Amniotic epithelial cell (primary cell): ENCODE measurements around the gene SLC46A1.
A peak's percentile ranks its signal among the peaks of the same experiment; 100 is the strongest.

Experiments used
- DNase-seq: peaks from one replicate; pipeline ENCODE4 v3.0.0-alpha.2; 2010; ENCODE audit warnings: low read depth

The SLC46A1 gene

DNA sequence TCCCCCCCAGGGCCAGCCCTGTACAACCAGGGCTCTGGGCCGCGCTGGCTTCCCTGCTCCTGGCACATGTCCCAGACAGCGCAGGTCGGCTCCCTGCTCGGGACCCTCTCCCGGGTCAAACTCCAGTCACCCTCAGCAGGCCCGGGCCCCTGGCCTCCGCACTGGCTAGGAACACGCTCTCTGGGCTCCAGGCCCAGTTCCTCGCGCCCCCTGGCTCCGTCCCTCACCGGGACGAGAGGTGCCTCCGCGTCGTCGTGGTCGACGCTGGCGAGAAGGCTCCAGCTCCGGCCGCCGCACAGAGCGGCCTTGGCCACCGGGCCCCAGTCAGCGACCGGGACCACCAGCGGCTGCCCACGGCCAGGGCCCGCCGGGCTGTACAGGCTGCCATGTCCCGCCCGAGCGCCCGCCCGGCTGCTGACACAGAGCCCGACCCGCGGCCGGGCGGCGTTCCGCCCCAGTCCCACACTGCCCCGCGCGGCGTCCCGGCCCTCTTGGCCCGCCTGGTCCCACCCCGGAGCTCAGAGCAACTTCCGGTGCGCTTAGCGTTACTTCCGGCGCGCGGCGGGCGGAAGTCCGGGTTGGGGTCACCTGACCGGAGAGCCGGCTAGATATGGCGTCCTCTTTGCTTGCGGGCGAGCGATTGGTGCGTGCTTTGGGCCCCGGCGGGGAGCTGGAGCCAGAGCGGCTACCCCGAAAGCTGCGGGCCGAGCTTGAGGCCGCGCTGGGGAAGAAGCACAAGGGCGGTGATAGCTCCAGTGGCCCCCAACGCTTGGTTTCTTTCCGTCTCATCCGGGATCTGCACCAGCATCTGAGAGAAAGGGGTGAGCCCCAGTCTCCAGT lies 48.7 kb downstream of the SLC46A1 start, which contains the start of gene POLDIP2:
Gene POLDIP2 (minus strand): TSS at position 467 of the 840 bp plus-strand sequence. CDS start 79 bp downstream, at position 388.
- peak; percentile 89 for DNase-seq

DNA sequence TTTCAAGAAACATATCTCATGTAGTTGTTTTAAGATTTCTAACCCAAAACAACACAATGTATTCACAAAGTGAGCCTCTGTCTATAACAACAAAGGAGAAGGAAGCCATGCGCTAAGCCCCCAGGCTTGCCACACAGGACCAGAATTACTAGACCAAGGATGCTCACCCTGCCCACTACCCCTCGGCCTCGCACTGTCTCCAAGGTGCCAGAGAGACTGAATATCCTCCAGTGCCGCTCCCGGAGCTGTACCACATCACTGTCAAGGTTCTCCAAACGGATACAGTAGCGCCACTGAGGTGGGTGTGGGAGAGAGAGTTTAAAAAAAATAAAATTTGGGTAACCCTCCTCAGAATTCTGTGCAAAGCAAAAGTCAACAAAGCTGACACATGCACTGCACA lies 55.7 kb downstream of the SLC46A1 start:
- no peak for DNase-seq

GRCh38 chr17:28348979-28349378 lies 57.0 kb downstream of the SLC46A1 start:
- DNase-seq: no peak

GRCh38 chr17:28347261-28347891 lies 58.6 kb downstream of the SLC46A1 start:
- DNase-seq: peak; percentile 94

GRCh38 chr17:28346746-28347246 lies 59.2 kb downstream of the SLC46A1 start:
- no peak for DNase-seq

- no peak for DNase-seq
Measured at GRCh38 chr17:28346199-28346580, 59.8 kb downstream of the SLC46A1 start.

GRCh38 chr17:28345419-28346198 lies 60.4 kb downstream of the SLC46A1 start:
- DNase-seq: peak; percentile 37
